Trophoblast cell (in vitro differentiated cells and primary cell): Measurements from ENCODE around the gene INPP1.
"Not testable (repeated sequence)": the region's sequence is repeated elsewhere in the genome, so short reads cannot be mapped to it uniquely, and the experiment has no call there.

Experiments used
- DNase-seq, 2 donors: peaks; one replicate each; pipeline ENCODE4 v3.0.0-alpha.2; 2016
- H2AFZ ChIP-seq: 2 replicates; pipeline ENCODE4 v1.6.1; 2013; ENCODE audit warnings: low read length, moderate library complexity, mild to moderate bottlenecking; ENCODE audit not compliant: insufficient read depth, poor library complexity
- H2AK5ac ChIP-seq: 2 replicates; pipeline ENCODE4 v1.6.1; 2013; ENCODE audit warnings: mild to moderate bottlenecking, low read length
- H2BK120ac ChIP-seq: 2 replicates; pipeline ENCODE4 v1.6.1; 2013; ENCODE audit warnings: low read length, mild to moderate bottlenecking, moderate library complexity; ENCODE audit not compliant: insufficient read depth, poor library complexity
- H2BK12ac ChIP-seq: 2 replicates; pipeline ENCODE4 v1.6.1; 2013; ENCODE audit warnings: mild to moderate bottlenecking, low read length, moderate library complexity
- H2BK5ac ChIP-seq: 2 replicates; pipeline ENCODE4 v1.6.1; 2013; ENCODE audit warnings: low read length, low read depth, moderate library complexity, mild to moderate bottlenecking; ENCODE audit not compliant: poor library complexity
- H3K14ac ChIP-seq: 2 replicates; pipeline ENCODE4 v1.6.1; 2013; ENCODE audit warnings: mild to moderate bottlenecking, low read length
- H3K18ac ChIP-seq: 2 replicates; pipeline ENCODE4 v1.6.1; 2013; ENCODE audit warnings: mild to moderate bottlenecking, low read length
- H3K23ac ChIP-seq: 2 replicates; pipeline ENCODE4 v1.6.1; 2013; ENCODE audit warnings: low read length
- H3K27ac ChIP-seq: 2 replicates; pipeline ENCODE4 v1.5.1; 2013; ENCODE audit warnings: low read depth, mild to moderate bottlenecking, inconsistent platforms, low read length, moderate library complexity
- H3K27me3 ChIP-seq: 2 replicates; pipeline ENCODE4 v1.6.1; 2013; ENCODE audit warnings: inconsistent platforms, mild to moderate bottlenecking, low read length, moderate library complexity; ENCODE audit not compliant: insufficient read depth
- H3K36me3 ChIP-seq, 2 experiments: 1 replicate in 1 of 2; 2 replicates in 1 of 2; pipeline ENCODE4 v1.6.1; 2013; ENCODE audit warnings: low read length in 2 of 2, mild to moderate bottlenecking in 2 of 2, moderate library complexity in 1 of 2; ENCODE audit not compliant: insufficient read depth in 2 of 2, control insufficient read depth in 1 of 2
- H3K4ac ChIP-seq: 2 replicates; pipeline ENCODE4 v1.6.1; 2013; ENCODE audit warnings: low read depth, mild to moderate bottlenecking, low read length, moderate library complexity
- H3K4me1 ChIP-seq, 2 experiments: 1 replicate in 1 of 2; 2 replicates in 1 of 2; pipeline ENCODE4 v1.6.1; 2013; ENCODE audit warnings: low read length in 2 of 2, mild to moderate bottlenecking in 2 of 2, moderate library complexity in 1 of 2; ENCODE audit not compliant: insufficient read depth in 2 of 2, control insufficient read depth in 1 of 2
- H3K4me2 ChIP-seq: 2 replicates; pipeline ENCODE4 v1.6.1; 2013; ENCODE audit warnings: inconsistent platforms, mild to moderate bottlenecking, low read length, moderate library complexity
- H3K4me3 ChIP-seq: 2 replicates; pipeline ENCODE4 v1.5.1; 2013; ENCODE audit warnings: mild to moderate bottlenecking, low read depth, low read length, inconsistent platforms
- H3K79me1 ChIP-seq: one replicate; pipeline ENCODE4 v1.6.1; 2013; ENCODE audit warnings: low read length
- H3K79me2 ChIP-seq: 2 replicates; pipeline ENCODE4 v1.6.1; 2013; ENCODE audit warnings: low read length, mild to moderate bottlenecking; ENCODE audit not compliant: control insufficient read depth, insufficient read depth, poor library complexity
- H3K9ac ChIP-seq: 2 replicates; pipeline ENCODE4 v1.6.1; 2013; ENCODE audit warnings: mild to moderate bottlenecking, low read length
- H3K9me3 ChIP-seq: 2 replicates; pipeline ENCODE4 v1.6.1; 2013; ENCODE audit warnings: low read depth, mild to moderate bottlenecking, control low read depth, inconsistent platforms, low read length; ENCODE audit not compliant: insufficient read depth
- H4K12ac ChIP-seq: 2 replicates; pipeline ENCODE4 v1.6.1; 2013; ENCODE audit warnings: low read depth, mild to moderate bottlenecking, low read length, moderate library complexity
- H4K8ac ChIP-seq: 2 replicates; pipeline ENCODE4 v1.6.1; 2013; ENCODE audit warnings: low read depth, mild to moderate bottlenecking, low read length, moderate library complexity
- H4K91ac ChIP-seq: one replicate; pipeline ENCODE4 v1.6.1; 2013; ENCODE audit warnings: low read depth, mild to moderate bottlenecking, low read length, moderate library complexity
- WGBS: extraction: QIAGEN DNeasy Blood & Tissue Kit; methylation state at CpG from one replicate; pipeline ENCODE4 v1.1.7; 2013; ENCODE audit warnings: missing lambda C conversion rate; ENCODE audit not compliant: insufficient read length, insufficient coverage; ENCODE audit errors: extremely low coverage; 5-methylcytosine and 5-hydroxymethylcytosine counted together

The INPP1 gene

DNA sequence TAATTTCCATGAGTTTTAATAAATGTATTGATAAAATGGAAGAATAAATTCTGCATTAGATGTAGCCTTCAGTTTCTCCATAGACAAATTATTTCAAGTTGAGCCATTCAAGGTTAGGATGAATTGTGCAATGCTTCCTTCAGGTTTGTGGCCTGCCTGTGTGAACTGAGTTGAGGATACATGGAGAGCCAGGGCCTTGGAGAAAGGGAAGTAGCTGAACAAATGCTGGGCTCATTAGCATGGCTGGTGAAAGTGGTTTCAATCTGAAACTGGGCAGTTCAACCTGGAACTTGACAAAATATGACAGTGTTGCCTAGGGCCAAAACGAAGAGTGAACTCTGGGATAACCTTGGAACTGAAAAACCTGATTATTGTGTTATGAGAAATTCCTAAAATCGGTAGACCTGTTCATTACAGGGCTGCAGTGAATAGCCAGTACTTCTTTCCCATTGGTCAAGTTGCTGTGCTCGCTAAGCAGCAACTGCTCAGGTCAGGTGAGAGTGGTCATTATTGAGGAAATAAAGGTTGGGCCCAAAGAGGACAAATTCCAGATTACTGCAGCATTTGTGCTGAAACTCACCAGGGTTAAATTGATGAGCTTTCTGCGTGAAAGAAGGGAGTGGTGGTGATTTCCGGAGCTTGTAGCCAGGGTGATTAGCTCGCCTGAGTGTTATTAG, 12.7 kb downstream of the INPP1 start:
- H3K27me3 ChIP-seq, result no peaks in the 10 kb centered on the region
- no peak overlapping the region for H2BK120ac ChIP-seq
- H3K27ac ChIP-seq, result no peak overlapping the region
- no peaks in the 10 kb centered on the region for H3K79me1 ChIP-seq
- H3K18ac ChIP-seq, result no peak overlapping the region
- H4K8ac ChIP-seq, result no peak overlapping the region
- no peak overlapping the region for H3K4me2 ChIP-seq
- no peaks in the 10 kb centered on the region for H3K9me3 ChIP-seq
- peak in 1 of 2 donors; percentile 15 for DNase-seq
- H2BK12ac ChIP-seq, result no peak overlapping the region
- no peak overlapping the region for H4K12ac ChIP-seq
- H3K79me2 ChIP-seq, result no peaks in the 10 kb centered on the region
- H3K4me3 ChIP-seq, result no peak overlapping the region
- no peak overlapping the region for H2AFZ ChIP-seq
- no peak overlapping the region for H4K91ac ChIP-seq
- H3K14ac ChIP-seq, result no peak overlapping the region
- H3K4me1 ChIP-seq, result peaks cover 0 to 6% of the 10 kb centered on the region in 2 experiments
- H3K4ac ChIP-seq, result no peak overlapping the region
- H2BK5ac ChIP-seq, result no peak overlapping the region
- H3K36me3 ChIP-seq, result no peaks in the 10 kb centered on the region
- no peak overlapping the region for H2AK5ac ChIP-seq
- no CpG with 5 or more reads among the region's 6 CpGs for WGBS
- no peak overlapping the region for H3K9ac ChIP-seq
- no peak overlapping the region for H3K23ac ChIP-seq

GRCh38 chr2:190357600-190357999, 14.2 kb downstream of the INPP1 start:
- no peak overlapping the region for H4K91ac ChIP-seq
- no peak overlapping the region for H2AFZ ChIP-seq
- H3K18ac ChIP-seq, result no peak overlapping the region
- no peak overlapping the region for H3K4me2 ChIP-seq
- no peak overlapping the region for H4K8ac ChIP-seq
- DNase-seq, result no peak
- no peaks in the 10 kb centered on the region for H3K79me2 ChIP-seq
- no peak overlapping the region for H3K14ac ChIP-seq
- no peak overlapping the region for H2BK120ac ChIP-seq
- no peak overlapping the region for H3K4ac ChIP-seq
- no peaks in the 10 kb centered on the region for H3K9me3 ChIP-seq
- no peaks in the 10 kb centered on the region for H3K27me3 ChIP-seq
- H3K27ac ChIP-seq, result no peak overlapping the region
- peaks cover 0 to 3% of the 10 kb centered on the region in 2 experiments for H3K4me1 ChIP-seq
- H4K12ac ChIP-seq, result no peak overlapping the region
- H2AK5ac ChIP-seq, result no peak overlapping the region
- H3K23ac ChIP-seq, result no peak overlapping the region
- no peak overlapping the region for H3K4me3 ChIP-seq
- no CpG with 5 or more reads among the region's 2 CpGs for WGBS
- no peak overlapping the region for H2BK12ac ChIP-seq
- H3K79me1 ChIP-seq, result no peaks in the 10 kb centered on the region
- H2BK5ac ChIP-seq, result no peak overlapping the region
- H3K36me3 ChIP-seq, result no peaks in the 10 kb centered on the region
- no peak overlapping the region for H3K9ac ChIP-seq

DNA sequence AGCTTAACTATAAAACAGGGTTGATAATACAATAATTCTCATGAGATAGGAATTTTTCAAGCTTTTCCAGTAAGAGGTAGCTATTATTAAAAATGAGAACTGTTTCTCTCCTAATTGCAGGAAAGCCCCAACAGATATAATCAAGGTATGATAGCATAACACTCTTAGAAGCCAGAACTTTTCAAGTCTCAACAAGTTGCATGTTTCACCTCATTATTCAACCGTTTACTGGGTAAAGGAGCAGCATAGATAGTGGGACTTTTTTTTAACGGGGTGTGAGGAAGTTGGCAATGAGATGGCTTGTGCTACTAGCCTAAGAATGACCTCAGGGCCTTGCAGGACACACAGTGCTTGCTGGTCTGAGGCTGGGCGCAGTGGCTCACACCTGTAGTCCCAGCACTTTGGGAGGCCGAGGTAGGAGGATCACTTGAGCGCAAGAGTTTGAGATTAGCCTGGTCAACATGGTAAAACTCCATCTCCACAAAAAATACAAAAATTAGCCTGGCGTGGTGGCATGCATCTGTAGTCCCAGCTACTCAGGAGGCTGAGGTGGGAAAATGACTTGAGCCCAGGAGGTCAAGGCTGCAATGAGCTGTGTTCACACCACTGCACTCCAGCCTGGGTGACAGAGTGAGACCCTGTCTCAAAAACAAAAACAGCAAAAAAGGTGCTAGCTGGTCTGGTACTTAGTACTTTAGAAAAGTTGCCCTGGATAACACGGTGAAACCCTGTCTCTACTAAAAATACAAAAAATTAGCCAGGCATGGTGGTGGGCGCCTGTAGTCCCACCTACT, 15.5 kb downstream of the INPP1 start:
- not testable (repeated sequence) for H4K91ac ChIP-seq, H3K4me3 ChIP-seq, H3K18ac ChIP-seq, H3K9ac ChIP-seq, H2BK120ac ChIP-seq, H3K79me1 ChIP-seq, H3K4me2 ChIP-seq, H3K27ac ChIP-seq, DNase-seq, H4K12ac ChIP-seq, H3K9me3 ChIP-seq, H4K8ac ChIP-seq, H2BK12ac ChIP-seq, H3K27me3 ChIP-seq, H3K4me1 ChIP-seq, H2AFZ ChIP-seq, H3K4ac ChIP-seq, H3K36me3 ChIP-seq, H3K23ac ChIP-seq, H2AK5ac ChIP-seq, H3K14ac ChIP-seq, H3K79me2 ChIP-seq
- H2BK5ac ChIP-seq, result peak overlapping the region; percentile 49
- no CpG with 5 or more reads among the region's 8 CpGs for WGBS

- no peak for DNase-seq
- Histone ChIP-seq H2BK120ac (no peak overlapping the region), H3K79me2 (no peaks in the 10 kb centered on the region), H3K9me3 (no peaks in the 10 kb centered on the region), H3K79me1 (no peaks in the 10 kb centered on the region), H3K27me3 (no peaks in the 10 kb centered on the region), H4K12ac (no peak overlapping the region), H3K14ac (no peak overlapping the region), H3K4me1 (no peaks in the 10 kb centered on the region), H2BK12ac (no peak overlapping the region), H3K4ac (no peak overlapping the region), H3K4me3 (no peak overlapping the region), H2AFZ (no peak overlapping the region), H3K4me2 (no peak overlapping the region), H3K36me3 (no peaks in the 10 kb centered on the region), H3K27ac (no peak overlapping the region), H4K8ac (no peak overlapping the region), H2BK5ac (no peak overlapping the region), H3K9ac (no peak overlapping the region), H3K23ac (no peak overlapping the region), H3K18ac (no peak overlapping the region), H2AK5ac (no peak overlapping the region), H4K91ac (no peak overlapping the region)
Measured at GRCh38 chr2:190360561-190360960, 17.2 kb downstream of the INPP1 start.
